H9 (cell line): ENCODE measurements around the gene PHACTR1. TPM values are rescaled to one million over a fixed set of nuclear protein-coding genes. Genes with fewer than 3 reads are reported as not detected.
A peak's percentile ranks its signal among the peaks of the same experiment; 100 is the strongest.

Source experiments
- DNase-seq: peaks from one replicate; pipeline ENCODE4 v3.0.0-alpha.2; 2017
- H2AFZ ChIP-seq: one replicate; pipeline ENCODE4 v1.6.1; 2013; ENCODE audit warnings: mild to moderate bottlenecking, low read length, control low read depth, moderate library complexity
- H2AK5ac ChIP-seq: 2 replicates; pipeline ENCODE4 v1.6.1; 2013; ENCODE audit warnings: low read length, control low read depth, mixed read lengths; ENCODE audit not compliant: insufficient read length
- H2BK120ac ChIP-seq: one replicate; pipeline ENCODE4 v1.6.1; 2013; ENCODE audit warnings: low read depth, mild to moderate bottlenecking, low read length, control low read depth, inconsistent platforms; ENCODE audit not compliant: poor library complexity, severe bottlenecking
- H2BK12ac ChIP-seq: 2 replicates; pipeline ENCODE4 v1.6.1; 2013; ENCODE audit warnings: low read length, control low read depth, mixed read lengths, low read depth; ENCODE audit not compliant: insufficient read length
- H2BK15ac ChIP-seq: 2 replicates; pipeline ENCODE4 v1.6.1; 2013; ENCODE audit warnings: low read depth, low read length, control low read depth
- H2BK20ac ChIP-seq: one replicate; pipeline ENCODE4 v1.6.1; 2013; ENCODE audit warnings: low read depth, mild to moderate bottlenecking, low read length, control low read depth, inconsistent platforms; ENCODE audit not compliant: poor library complexity, severe bottlenecking
- H2BK5ac ChIP-seq: 2 replicates; pipeline ENCODE4 v1.6.1; 2013; ENCODE audit warnings: low read length, control low read depth, mixed read lengths; ENCODE audit not compliant: insufficient read length
- H3K14ac ChIP-seq: 2 replicates; pipeline ENCODE4 v1.6.1; 2013; ENCODE audit warnings: low read length, control low read depth; ENCODE audit not compliant: insufficient read depth
- H3K18ac ChIP-seq: 2 replicates; pipeline ENCODE4 v1.6.1; 2013; ENCODE audit warnings: low read depth, mild to moderate bottlenecking, mixed read lengths, low read length, control low read depth; ENCODE audit not compliant: insufficient read length
- H3K23ac ChIP-seq: 2 replicates; pipeline ENCODE4 v1.6.1; 2013; ENCODE audit warnings: low read length, control low read depth, mixed read lengths, low read depth; ENCODE audit not compliant: insufficient read length
- H3K23me2 ChIP-seq: 2 replicates; pipeline ENCODE4 v1.6.1; 2013; ENCODE audit warnings: low read depth, mild to moderate bottlenecking, mixed read lengths, low read length, control low read depth; ENCODE audit not compliant: insufficient read length, poor library complexity, severe bottlenecking
- H3K27ac ChIP-seq: 2 replicates; pipeline ENCODE4 v1.5.1; 2013; ENCODE audit warnings: low read length, control low read depth, mixed read lengths, low read depth; ENCODE audit not compliant: insufficient read length
- H3K27me3 ChIP-seq: 2 replicates; pipeline ENCODE4 v1.6.1; 2013; ENCODE audit warnings: low read length, control low read depth, inconsistent platforms; ENCODE audit not compliant: insufficient read depth
- H3K4ac ChIP-seq: 2 replicates; pipeline ENCODE4 v1.6.1; 2013; ENCODE audit warnings: low read depth, mild to moderate bottlenecking, control low read depth, inconsistent platforms, low read length, moderate library complexity
- H3K4me1 ChIP-seq: 2 replicates; pipeline ENCODE4 v1.6.1; 2013; ENCODE audit warnings: low read length, control low read depth, inconsistent platforms; ENCODE audit not compliant: insufficient read depth
- H3K4me2 ChIP-seq: 2 replicates; pipeline ENCODE4 v1.6.1; 2013; ENCODE audit warnings: low read length, control low read depth, mixed read lengths; ENCODE audit not compliant: insufficient read length, insufficient read depth
- H3K56ac ChIP-seq: 2 replicates; pipeline ENCODE4 v1.6.1; 2013; ENCODE audit warnings: low read depth, mild to moderate bottlenecking, mixed read lengths, low read length, control low read depth; ENCODE audit not compliant: insufficient read length
- H3K79me1 ChIP-seq: 2 replicates; pipeline ENCODE4 v1.6.1; 2013; ENCODE audit warnings: low read depth, mild to moderate bottlenecking, moderate library complexity, low read length, control low read depth, inconsistent platforms; ENCODE audit not compliant: insufficient read depth, poor library complexity, severe bottlenecking
- H3K79me2 ChIP-seq: 2 replicates; pipeline ENCODE4 v1.6.1; 2013; ENCODE audit warnings: low read length, control low read depth, inconsistent platforms; ENCODE audit not compliant: insufficient read depth
- H3K9ac ChIP-seq: 2 replicates; pipeline ENCODE4 v1.6.1; 2013; ENCODE audit warnings: low read length, control low read depth, mixed read lengths; ENCODE audit not compliant: insufficient read length; ENCODE audit errors: extremely low read depth
- H3K9me3 ChIP-seq: one replicate; pipeline ENCODE4 v1.6.1; 2013; ENCODE audit warnings: low read depth, low read length, inconsistent platforms; ENCODE audit not compliant: control insufficient read depth
- H3T11ph ChIP-seq: one replicate; pipeline ENCODE4 v1.6.1; 2013; ENCODE audit warnings: mild to moderate bottlenecking, low read length, control low read depth, inconsistent platforms
- H4K20me1 ChIP-seq: one replicate; pipeline ENCODE4 v1.6.1; 2013; ENCODE audit not compliant: control insufficient read depth, insufficient read length, insufficient read depth
- H4K5ac ChIP-seq: 2 replicates; pipeline ENCODE4 v1.6.1; 2013; ENCODE audit warnings: low read depth, mild to moderate bottlenecking, mixed read lengths, low read length, control low read depth; ENCODE audit not compliant: insufficient read length
- H4K8ac ChIP-seq: replicated peaks from 2 replicates; pipeline ENCODE4 v1.6.1; 2013; ENCODE audit warnings: low read length, control low read depth, mixed read lengths, low read depth; ENCODE audit not compliant: insufficient read length
- H4K91ac ChIP-seq: 2 replicates; pipeline ENCODE4 v1.6.1; 2013; ENCODE audit warnings: low read depth, mild to moderate bottlenecking, moderate library complexity, mixed read lengths, low read length, control low read depth; ENCODE audit not compliant: insufficient read length
- H3K27ac Mint-ChIP-seq, 3 experiments: 2 replicates in 2 of 3; 3 replicates in 1 of 3; pipeline ENCODE4 v1.8.0; 2020 to 2021; ENCODE audit warnings: mixed read lengths in 3 of 3, mild to moderate bottlenecking in 1 of 3, moderate library complexity in 1 of 3
- H3K27me3 Mint-ChIP-seq: 2 replicates; pipeline ENCODE4 v1.8.0; 2021; ENCODE audit warnings: low read depth, mild to moderate bottlenecking, moderate library complexity, mixed read lengths
- H3K36me3 Mint-ChIP-seq, 3 experiments: 2 replicates in 2 of 3; 3 replicates in 1 of 3; pipeline ENCODE4 v1.8.0; 2020 to 2021; ENCODE audit warnings: low read depth in 3 of 3, mixed read lengths in 3 of 3; ENCODE audit not compliant: insufficient read depth in 1 of 3
- H3K4me1 Mint-ChIP-seq, 2 experiments: 2 replicates each; pipeline ENCODE4 v1.8.0; 2020; ENCODE audit warnings: mixed read lengths in 2 of 2
- H3K4me3 Mint-ChIP-seq, 2 experiments: 2 replicates in 1 of 2; 3 replicates in 1 of 2; pipeline ENCODE4 v1.8.0; 2020 to 2021; ENCODE audit warnings: mild to moderate bottlenecking in 2 of 2, mixed read lengths in 2 of 2, moderate library complexity in 1 of 2
- H3K9me3 Mint-ChIP-seq, 2 experiments: 2 replicates in 1 of 2; 3 replicates in 1 of 2; pipeline ENCODE4 v1.8.0; 2020; ENCODE audit warnings: mild to moderate bottlenecking in 2 of 2, mixed read lengths in 2 of 2, moderate library complexity in 1 of 2
- CTCF ChIP-seq: fragments of 200-600 bp; sonication (generic); conservative IDR thresholded peaks from 3 replicates; pipeline ENCODE4 v1.8.0; 2021; ENCODE audit warnings: antibody characterized with exemption, mild to moderate bottlenecking
- WGBS: extraction: QIAGEN DNeasy Blood & Tissue Kit; methylation state at CpG from one replicate; pipeline ENCODE4 v1.1.7; 2013; ENCODE audit warnings: missing lambda C conversion rate, low lambda C conversion rate, mixed read lengths; ENCODE audit not compliant: insufficient read length; ENCODE audit errors: extremely low coverage; 5-methylcytosine and 5-hydroxymethylcytosine counted together
- total RNA-seq: library from RNA; stranded (reverse); gene quantifications from 2 replicates; pipeline ENCODE4 v1.2.1, GENCODE V29; 2021

Gene PHACTR1
- total RNA-seq, 1 experiment from 2014 or later, result 15.9 TPM

- H3K14ac ChIP-seq, result no peak overlapping the region
- no peak overlapping the region for H2BK20ac ChIP-seq
- no CpG with 5 or more reads among the region's 2 CpGs for WGBS
- H3K23me2 ChIP-seq, result no peaks in the 10 kb centered on the region
- Mint-ChIP-seq H3K27me3 (no peaks in the 10 kb centered on the region), H3K9me3 (no peaks in the 10 kb centered on the region), H3K36me3 (no peaks in the 10 kb centered on the region), H3K4me1 (peaks cover 26 to 28% of the 10 kb centered on the region in 2 experiments), H3K4me3 (no peak overlapping the region), H3K27ac (no peak overlapping the region; a peak in 1 of 7 replicates)
- no peak overlapping the region for H3K4me2 ChIP-seq
- H2BK12ac ChIP-seq, result no peak overlapping the region
- DNase-seq, result no peak
- H3K18ac ChIP-seq, result no peak overlapping the region
- H2BK5ac ChIP-seq, result no peak overlapping the region
- H3K4ac ChIP-seq, result no peak overlapping the region
- no peak overlapping the region for H4K5ac ChIP-seq
- H3T11ph ChIP-seq, result no peak overlapping the region
- no peaks in the 10 kb centered on the region for H3K4me1 ChIP-seq
- no peak overlapping the region for H3K23ac ChIP-seq
- no peak overlapping the region for H3K9ac ChIP-seq
- H2BK120ac ChIP-seq, result no peak overlapping the region
- no peak overlapping the region for H4K8ac ChIP-seq
- no peaks in the 10 kb centered on the region for H3K79me1 ChIP-seq
- H3K56ac ChIP-seq, result no peak overlapping the region
- H3K79me2 ChIP-seq, result no peaks in the 10 kb centered on the region
- H3K27ac ChIP-seq, result no peak overlapping the region
- no peak overlapping the region for H4K91ac ChIP-seq
- no peak overlapping the region for H2AFZ ChIP-seq
- H2AK5ac ChIP-seq, result no peak overlapping the region
- H4K20me1 ChIP-seq, result no peaks in the 10 kb centered on the region
- no peaks in the 10 kb centered on the region for H3K9me3 ChIP-seq
- no peaks in the 10 kb centered on the region for H3K27me3 ChIP-seq
- no peak overlapping the region for H2BK15ac ChIP-seq
- peak; percentile 63 for TF ChIP-seq CTCF
Observed at GRCh38 chr6:12911427-12911826, 194.9 kb downstream of the PHACTR1 start.
